ENCODE measurements around the gene CRYL1.

The CRYL1 gene

GRCh38 chr13:20422362-20422761, 103.3 kb downstream of the CRYL1 start:
- no peak for DNase-seq (ENCODE audit: low read depth)

GRCh38 chr13:20420938-20421337, 104.7 kb downstream of the CRYL1 start:
- no peak for DNase-seq (ENCODE audit: low read depth)

GRCh38 chr13:20418953-20419352, 106.7 kb downstream of the CRYL1 start:
- DNase-seq (ENCODE audit: low read depth), result no peak

- DNase-seq (ENCODE audit: low read depth), result no peak
Measured at GRCh38 chr13:20416223-20416745, 109.4 kb downstream of the CRYL1 start.

- no peak for DNase-seq (ENCODE audit: low read depth)
Measured at GRCh38 chr13:20415694-20416107, 110.0 kb downstream of the CRYL1 start.

GRCh38 chr13:20415306-20415679, 110.4 kb downstream of the CRYL1 start:
- no peak for DNase-seq (ENCODE audit: low read depth)

- no peak for DNase-seq (ENCODE audit: low read depth)
Measured at GRCh38 chr13:20414546-20415305, 110.9 kb downstream of the CRYL1 start.

GRCh38 chr13:20412691-20413355, 112.8 kb downstream of the CRYL1 start:
- DNase-seq (ENCODE audit: low read depth), result no peak

- no peak for DNase-seq (ENCODE audit: low read depth)
Measured at GRCh38 chr13:20411638-20412342, 113.9 kb downstream of the CRYL1 start.

- no peak for DNase-seq (ENCODE audit: low read depth)
Measured at GRCh38 chr13:20410726-20411125, 114.9 kb downstream of the CRYL1 start.

- no peak for DNase-seq (ENCODE audit: low read depth)
Measured at GRCh38 chr13:20408181-20408580, 117.5 kb downstream of the CRYL1 start.

GRCh38 chr13:20407759-20408158, 117.9 kb downstream of the CRYL1 start:
- DNase-seq (ENCODE audit: low read depth), result no peak

GRCh38 chr13:20405691-20406090, 120.0 kb downstream of the CRYL1 start:
- DNase-seq (ENCODE audit: low read depth), result no peak

- no peak for DNase-seq (ENCODE audit: low read depth)
Measured at GRCh38 chr13:20404488-20405222, 121.0 kb downstream of the CRYL1 start.

- DNase-seq (ENCODE audit: low read depth), result no peak
Measured at GRCh38 chr13:20403826-20404225, 121.8 kb downstream of the CRYL1 start.

GRCh38 chr13:20402881-20403280, 122.8 kb downstream of the CRYL1 start:
- no peak for DNase-seq (ENCODE audit: low read depth)

GRCh38 chr13:20401931-20402856, 123.5 kb downstream of the CRYL1 start:
- no peak for DNase-seq (ENCODE audit: low read depth)

GRCh38 chr13:20401531-20401930, 124.1 kb downstream of the CRYL1 start:
- no peak for DNase-seq (ENCODE audit: low read depth)

- DNase-seq (ENCODE audit: low read depth), result no peak
Measured at GRCh38 chr13:20400774-20401173, 124.9 kb downstream of the CRYL1 start.

- no peak for DNase-seq (ENCODE audit: low read depth)
Measured at GRCh38 chr13:20399961-20400360, 125.7 kb downstream of the CRYL1 start.

- DNase-seq (ENCODE audit: low read depth), result no peak
Measured at GRCh38 chr13:20399515-20399914, 126.1 kb downstream of the CRYL1 start.

Data from non-pigmented ciliary epithelial cell (primary cell).